Measurements from ENCODE around the gene IFT122.

Gene IFT122

GRCh38 chr3:129462361-129462968 is 22.4 kb downstream of the IFT122 start:
- Histone ChIP-seq H3K27me3 (ENCODE audit: insufficient read depth, low read depth, severe bottlenecking) (no peaks in the 10 kb centered on the region), H3K9me3 (ENCODE audit: severe bottlenecking) (no peaks in the 10 kb centered on the region), H3K4me3 (ENCODE audit: low read depth, low read length) (no peak overlapping the region), H3K36me3 (peaks cover 4% of the 10 kb centered on the region; the same call in 1 of the 2 replicates), H3K27ac (no peak overlapping the region)
- DNase-seq: no peak
- TF ChIP-seq CTCF (IDR thresholded peaks at IDR 0.05; ENCODE audit: low read depth, low read length): no peak

- TF ChIP-seq CTCF (IDR thresholded peaks at IDR 0.05; ENCODE audit: low read depth, low read length): no peak
- no peak overlapping the region for H3K27ac ChIP-seq
- peaks cover 4% of the 10 kb centered on the region; the same call in 1 of the 2 replicates for H3K36me3 ChIP-seq
- no peak overlapping the region for H3K4me3 ChIP-seq (ENCODE audit: low read depth, low read length)
- DNase-seq: no peak
- no peaks in the 10 kb centered on the region for H3K27me3 ChIP-seq (ENCODE audit: insufficient read depth, low read depth, severe bottlenecking)
- H3K9me3 ChIP-seq (ENCODE audit: severe bottlenecking): no peaks in the 10 kb centered on the region
Observed at GRCh38 chr3:129463094-129463493, 23.1 kb downstream of the IFT122 start.

- no peak for DNase-seq
- H3K36me3 ChIP-seq: peaks cover 4% of the 10 kb centered on the region; the same call in 1 of the 2 replicates
- no peaks in the 10 kb centered on the region for H3K27me3 ChIP-seq (ENCODE audit: insufficient read depth, low read depth, severe bottlenecking)
- no peak overlapping the region for H3K27ac ChIP-seq
- H3K4me3 ChIP-seq (ENCODE audit: low read depth, low read length): no peak overlapping the region
- TF ChIP-seq CTCF (IDR thresholded peaks at IDR 0.05; ENCODE audit: low read depth, low read length): no peak
- no peaks in the 10 kb centered on the region for H3K9me3 ChIP-seq (ENCODE audit: severe bottlenecking)
Observed at GRCh38 chr3:129463716-129464115, 23.7 kb downstream of the IFT122 start.

- no peak overlapping the region for H3K4me3 ChIP-seq (ENCODE audit: low read depth, low read length)
- H3K27ac ChIP-seq: peak overlapping the region; percentile 65
- no peaks in the 10 kb centered on the region for H3K27me3 ChIP-seq (ENCODE audit: insufficient read depth, low read depth, severe bottlenecking)
- peaks cover 8% of the 10 kb centered on the region for H3K36me3 ChIP-seq
- DNase-seq: no peak
- H3K9me3 ChIP-seq (ENCODE audit: severe bottlenecking): no peaks in the 10 kb centered on the region
- no peak for TF ChIP-seq CTCF (IDR thresholded peaks at IDR 0.05; ENCODE audit: low read depth, low read length)
Observed at GRCh38 chr3:129467932-129468331, 27.9 kb downstream of the IFT122 start.

- peak overlapping the region; percentile 65 for H3K27ac ChIP-seq
- H3K9me3 ChIP-seq (ENCODE audit: severe bottlenecking): no peaks in the 10 kb centered on the region
- H3K36me3 ChIP-seq: peaks cover 8% of the 10 kb centered on the region
- peak; percentile 70 for DNase-seq
- H3K27me3 ChIP-seq (ENCODE audit: insufficient read depth, low read depth, severe bottlenecking): no peaks in the 10 kb centered on the region
- no peak overlapping the region; the same call in 1 of the 2 replicates for H3K4me3 ChIP-seq (ENCODE audit: low read depth, low read length)
- TF ChIP-seq CTCF (IDR thresholded peaks at IDR 0.05; ENCODE audit: low read depth, low read length): no peak
Observed at GRCh38 chr3:129469026-129469425, 29.0 kb downstream of the IFT122 start.

- Histone ChIP-seq H3K9me3 (ENCODE audit: severe bottlenecking) (no peaks in the 10 kb centered on the region), H3K36me3 (peaks cover 8% of the 10 kb centered on the region; the same call in 1 of the 2 replicates)
Observed at GRCh38 chr3:129470861-129471260, 30.8 kb downstream of the IFT122 start.

More at GRCh38 chr3:129470861-129471260, 30.8 kb downstream of the IFT122 start:
- Histone ChIP-seq H3K4me3 (ENCODE audit: low read depth, low read length) (no peak overlapping the region), H3K27me3 (ENCODE audit: insufficient read depth, low read depth, severe bottlenecking) (no peaks in the 10 kb centered on the region), H3K27ac (no peak overlapping the region)
- no peak for DNase-seq
- no peak for TF ChIP-seq CTCF (IDR thresholded peaks at IDR 0.05; ENCODE audit: low read depth, low read length)

Data from WERI-Rb-1 (cell line).